Type B pancreatic cell (in vitro differentiated cells): ENCODE data around the gene PIGP. TPM values are rescaled to one million over a fixed set of nuclear protein-coding genes. Genes with fewer than 3 reads are reported as not detected.

ENCODE experiments used
- DNase-seq: peaks from one replicate; pipeline ENCODE4 v3.0.0; 2021; ENCODE audit warnings: mixed read lengths; ENCODE audit not compliant: unreplicated experiment; ENCODE audit errors: extremely low spot score
- H3K27ac Mint-ChIP-seq: 2 replicates; pipeline ENCODE4 v1.8.0; 2021; ENCODE audit warnings: mild to moderate bottlenecking, mixed read lengths
- H3K27me3 Mint-ChIP-seq: 2 replicates; pipeline ENCODE4 v1.8.0; 2021; ENCODE audit warnings: mixed read lengths
- H3K36me3 Mint-ChIP-seq: 2 replicates; pipeline ENCODE4 v1.8.0; 2021; ENCODE audit warnings: mixed read lengths
- H3K4me1 Mint-ChIP-seq: one replicate; pipeline ENCODE4 v1.8.0; 2021; ENCODE audit warnings: mixed read lengths; ENCODE audit not compliant: unreplicated experiment
- H3K4me3 Mint-ChIP-seq: 2 replicates; pipeline ENCODE4 v1.8.0; 2021; ENCODE audit warnings: mild to moderate bottlenecking, mixed read lengths
- H3K9me3 Mint-ChIP-seq: 2 replicates; pipeline ENCODE4 v1.8.0; 2021; ENCODE audit warnings: mixed read lengths
- CTCF ChIP-seq: fragments of 200-600 bp; sonication (generic); conservative IDR thresholded peaks from 2 replicates; pipeline ENCODE4 v1.5.0; 2021; ENCODE audit warnings: antibody characterized with exemption, mild to moderate bottlenecking
- total RNA-seq: library from RNA; stranded (reverse); gene quantifications from 2 replicates; pipeline ENCODE4 v1.2.1, GENCODE V29; 2021; ENCODE audit warnings: low replicate concordance

PIGP gene
- total RNA-seq, 1 donor from 2014 or later: 18.8 TPM

GRCh38 chr21:37093977-37094376 is 21.1 kb upstream of the PIGP start:
- Mint-ChIP-seq H3K4me3 (no peak overlapping the region), H3K4me1 (no peaks in the 10 kb centered on the region), H3K36me3 (peaks cover 40% of the 10 kb centered on the region), H3K27me3 (no peaks in the 10 kb centered on the region), H3K27ac (no peak overlapping the region), H3K9me3 (no peaks in the 10 kb centered on the region)
- DNase-seq: no peak
- no peak for TF ChIP-seq CTCF

DNA sequence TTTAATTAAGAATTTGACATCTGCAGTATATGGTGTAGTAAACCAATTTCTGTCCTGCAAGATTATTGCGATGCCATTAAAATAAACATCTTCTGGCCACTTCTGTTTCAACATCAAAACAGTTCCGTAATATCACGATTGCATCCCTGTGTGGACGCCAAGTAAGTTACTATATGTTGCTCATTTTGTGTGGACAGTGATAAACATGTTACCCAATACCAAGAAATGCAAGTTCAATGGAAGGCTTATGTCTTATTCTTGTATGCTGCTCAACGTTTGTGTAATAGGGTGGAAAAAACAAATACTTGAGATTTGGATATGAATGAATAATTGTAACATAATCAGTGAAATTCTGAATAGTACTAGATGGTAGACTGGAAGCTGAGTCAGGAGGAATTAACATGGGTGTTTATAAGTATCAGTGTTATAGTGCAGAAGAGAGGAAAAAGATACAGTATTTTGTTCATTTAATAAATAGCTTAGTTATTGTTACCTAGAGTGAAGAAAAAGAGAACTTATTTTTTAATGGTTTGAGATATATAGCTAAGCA is 15.4 kb upstream of the PIGP start:
- no peak overlapping the region for H3K4me3 Mint-ChIP-seq
- no peaks in the 10 kb centered on the region for H3K9me3 Mint-ChIP-seq
- no peak for DNase-seq
- H3K4me1 Mint-ChIP-seq: peaks cover 2% of the 10 kb centered on the region
- H3K36me3 Mint-ChIP-seq: peaks cover 26% of the 10 kb centered on the region
- no peak for TF ChIP-seq CTCF
- H3K27me3 Mint-ChIP-seq: no peaks in the 10 kb centered on the region
- H3K27ac Mint-ChIP-seq: no peak overlapping the region

DNA sequence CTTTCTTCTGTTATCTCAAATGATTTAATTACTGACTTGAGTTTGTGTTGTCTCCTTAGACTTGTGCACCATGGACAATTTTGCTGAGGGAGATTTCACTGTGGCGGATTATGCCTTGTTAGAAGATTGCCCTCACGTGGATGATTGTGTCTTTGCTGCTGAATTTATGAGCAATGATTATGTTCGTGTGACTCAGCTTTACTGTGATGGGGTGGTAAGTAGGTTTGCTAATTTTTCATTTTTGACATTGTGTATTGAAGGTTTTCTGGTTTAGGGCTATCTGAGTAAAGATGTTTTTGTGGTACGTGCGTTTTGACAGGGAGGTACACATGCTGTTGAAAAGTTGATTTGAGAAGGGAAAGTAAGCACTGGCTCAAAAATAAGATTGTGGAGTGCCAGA is 14.3 kb upstream of the PIGP start:
- Mint-ChIP-seq H3K4me1 (peaks cover 6% of the 10 kb centered on the region), H3K27ac (no peak overlapping the region), H3K27me3 (no peaks in the 10 kb centered on the region), H3K4me3 (no peak overlapping the region), H3K9me3 (no peaks in the 10 kb centered on the region), H3K36me3 (peaks cover 23% of the 10 kb centered on the region)
- DNase-seq: no peak
- peak; percentile 55 for TF ChIP-seq CTCF

GRCh38 chr21:37085726-37086125 is 12.9 kb upstream of the PIGP start:
- Mint-ChIP-seq H3K4me1 (peaks cover 6% of the 10 kb centered on the region), H3K36me3 (peaks cover 17% of the 10 kb centered on the region), H3K9me3 (no peaks in the 10 kb centered on the region), H3K27ac (no peak overlapping the region), H3K27me3 (no peaks in the 10 kb centered on the region), H3K4me3 (no peak overlapping the region)
- no peak for TF ChIP-seq CTCF
- no peak for DNase-seq

DNA sequence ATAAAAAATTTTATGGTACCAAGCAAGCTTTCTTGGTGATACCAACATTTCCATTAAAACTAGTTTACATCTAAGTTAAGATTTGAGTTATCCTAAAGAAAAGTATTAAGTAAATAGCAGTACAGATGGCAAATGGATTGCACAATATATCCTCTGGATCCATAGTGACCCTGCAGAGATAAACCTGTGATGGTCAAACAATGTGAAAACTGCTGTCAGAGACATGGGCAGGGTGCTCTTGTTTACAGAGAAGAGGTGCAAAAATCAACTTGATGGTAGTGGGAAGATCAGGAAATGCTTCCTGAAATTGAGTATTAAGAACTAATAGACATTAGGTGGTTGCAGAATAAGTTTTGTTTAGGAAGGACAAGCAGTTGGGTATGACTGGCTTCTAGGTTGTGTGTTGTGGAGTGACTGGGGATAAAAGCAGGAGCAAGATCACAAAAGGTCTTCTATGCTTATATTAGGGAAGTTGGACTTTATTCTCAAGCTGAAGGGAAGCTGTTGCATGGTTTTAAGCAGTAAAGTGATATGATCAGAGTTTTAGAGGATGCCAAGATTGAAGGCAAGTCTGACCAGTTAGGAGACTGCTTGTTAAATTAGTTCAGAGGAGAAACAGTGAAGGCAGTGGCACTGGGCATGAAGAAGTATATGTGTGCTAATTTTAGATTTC is 10.1 kb upstream of the PIGP start:
- H3K4me1 Mint-ChIP-seq: peaks cover 8% of the 10 kb centered on the region
- no peak for TF ChIP-seq CTCF
- no peak for DNase-seq
- no peaks in the 10 kb centered on the region for H3K27me3 Mint-ChIP-seq
- H3K36me3 Mint-ChIP-seq: peaks cover 7% of the 10 kb centered on the region
- H3K4me3 Mint-ChIP-seq: no peak overlapping the region
- H3K9me3 Mint-ChIP-seq: peaks cover 2% of the 10 kb centered on the region
- no peak overlapping the region for H3K27ac Mint-ChIP-seq
